ENCODE measurements around the gene SAMD1. TPM values are rescaled to one million over a fixed set of nuclear protein-coding genes. Genes with fewer than 3 reads are reported as not detected.
A peak's percentile ranks its signal among the peaks of the same experiment; 100 is the strongest.

SAMD1 gene
- total RNA-seq, 2 donors from 2014 or later, result 94.2 to 126 TPM

DNA sequence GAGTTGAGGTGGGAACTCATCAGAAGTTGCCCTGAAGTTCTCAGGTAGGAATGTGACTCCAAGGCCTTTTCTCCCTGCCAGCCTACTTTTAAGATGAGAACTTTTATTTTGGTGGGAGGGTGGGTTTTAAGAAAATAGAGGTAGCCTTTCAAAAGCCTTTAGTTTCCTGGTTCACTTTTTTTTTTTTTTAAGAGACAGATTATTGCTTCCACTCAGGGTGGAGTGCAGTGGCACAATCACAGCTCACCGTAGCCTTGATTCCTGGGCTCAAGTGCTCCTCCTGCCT lies 7.9 kb downstream of the SAMD1 start:
- no peaks in the 10 kb centered on the region for H3K4me1 ChIP-seq (ENCODE audit: control insufficient read depth, insufficient read depth, low read length)
- Mint-ChIP-seq H3K9me3 (no peaks in the 10 kb centered on the region), H3K4me3 (peak overlapping the region; percentile 79), H3K4me1 (peaks cover 3% of the 10 kb centered on the region), H3K36me3 (ENCODE audit: low read depth) (peaks cover 8% of the 10 kb centered on the region), H3K27me3 (ENCODE audit: insufficient read depth) (peaks cover 22% of the 10 kb centered on the region), H3K27ac (no peak overlapping the region)
- DNase-seq, result no peak
- H3K36me3 ChIP-seq (ENCODE audit: control insufficient read depth, insufficient read depth, low read length), result peaks cover 7% of the 10 kb centered on the region
- no peak overlapping the region for H3K4me3 ChIP-seq (ENCODE audit: low read length)
- no peak overlapping the region for H3K9ac ChIP-seq (ENCODE audit: extremely low read depth, low read length, poor library complexity, severe bottlenecking)
- no peaks in the 10 kb centered on the region for H3K9me3 ChIP-seq (ENCODE audit: control insufficient read depth, low read length)
- no peaks in the 10 kb centered on the region for H3K27me3 ChIP-seq (ENCODE audit: control insufficient read depth, insufficient read depth, low read length, poor library complexity, severe bottlenecking)
- WGBS, 2 experiments (ENCODE audit: insufficient coverage in 1 of 2, insufficient read length in 1 of 2), result 48 to 56% methylated on average over 1 of the region's 1 CpG
- no peak for TF ChIP-seq CTCF (conservative IDR thresholded peaks at IDR 0.05)
- no peak overlapping the region for H3K27ac ChIP-seq (ENCODE audit: low read depth, low read length)

GRCh38 chr19:14081797-14082674 lies 8.5 kb downstream of the SAMD1 start:
- peak overlapping the region; percentile 79 for H3K4me3 Mint-ChIP-seq
- H3K27me3 Mint-ChIP-seq (ENCODE audit: insufficient read depth), result peaks cover 26% of the 10 kb centered on the region
- no peaks in the 10 kb centered on the region for H3K4me1 ChIP-seq (ENCODE audit: control insufficient read depth, insufficient read depth, low read length)
- no peak for DNase-seq
- H3K36me3 Mint-ChIP-seq (ENCODE audit: low read depth), result peaks cover 5% of the 10 kb centered on the region
- H3K9me3 ChIP-seq (ENCODE audit: control insufficient read depth, low read length), result no peaks in the 10 kb centered on the region
- TF ChIP-seq CTCF (conservative IDR thresholded peaks at IDR 0.05), result no peak
- WGBS, 2 experiments (ENCODE audit: insufficient coverage in 1 of 2, insufficient read length in 1 of 2), result 45 to 79% methylated on average over 9 to 24 of the region's 24 CpGs
- no peaks in the 10 kb centered on the region for H3K9me3 Mint-ChIP-seq
- H3K9ac ChIP-seq (ENCODE audit: extremely low read depth, low read length, poor library complexity, severe bottlenecking), result peak overlapping the region; percentile 45
- peak overlapping the region; percentile 84 for H3K27ac Mint-ChIP-seq
- no peaks in the 10 kb centered on the region for H3K27me3 ChIP-seq (ENCODE audit: control insufficient read depth, insufficient read depth, low read length, poor library complexity, severe bottlenecking)
- H3K36me3 ChIP-seq (ENCODE audit: control insufficient read depth, insufficient read depth, low read length), result peaks cover 4% of the 10 kb centered on the region
- H3K27ac ChIP-seq (ENCODE audit: low read depth, low read length), result peak overlapping the region; percentile 82
- H3K4me3 ChIP-seq (ENCODE audit: low read length), result peak overlapping the region; percentile 96
- H3K4me1 Mint-ChIP-seq, result peaks cover 3% of the 10 kb centered on the region

DNA sequence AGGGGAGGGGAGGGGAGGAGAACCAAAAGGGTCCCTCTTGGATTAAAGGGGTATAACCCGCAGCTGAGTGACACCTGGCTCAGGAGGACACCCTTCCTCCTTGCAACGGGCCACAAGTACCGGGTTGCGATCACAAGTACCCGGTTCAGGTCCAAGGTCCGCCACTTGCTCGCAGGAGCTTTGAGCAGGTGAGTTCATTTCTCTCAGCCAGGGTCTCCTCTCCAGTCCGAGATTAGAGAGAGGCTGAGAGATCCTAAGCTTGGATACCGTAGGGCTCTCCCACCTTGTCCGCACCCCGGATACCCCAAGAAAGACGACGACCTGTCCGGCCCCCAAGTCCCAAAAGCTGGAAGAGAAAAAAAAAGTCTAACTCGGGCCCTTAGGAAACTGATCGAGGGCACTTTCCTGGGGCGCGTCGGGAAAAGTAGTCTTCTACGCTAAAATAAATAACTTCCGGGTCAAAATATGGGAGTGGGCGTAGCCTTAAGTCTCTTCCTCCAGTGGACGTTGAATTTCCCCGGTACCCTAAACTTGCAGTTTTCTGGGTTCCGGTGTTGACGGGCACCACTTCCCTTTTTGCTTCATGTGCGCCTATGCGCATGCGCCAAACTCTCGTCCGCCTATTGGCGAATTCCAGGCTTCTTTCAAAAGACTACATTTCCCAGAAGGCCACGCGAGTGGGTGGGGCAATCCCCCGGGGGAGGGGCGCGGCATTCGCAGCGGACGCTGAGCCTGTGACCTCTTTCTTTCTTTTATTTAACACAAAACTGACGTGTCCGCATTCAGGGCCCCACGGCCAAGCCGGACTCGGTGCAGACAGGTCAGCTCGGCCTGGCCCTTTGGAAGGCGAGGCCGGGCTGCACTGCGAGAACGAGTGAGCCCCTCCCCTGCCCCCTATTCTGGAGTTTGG lies 9.4 kb downstream of the SAMD1 start:
- H3K4me1 Mint-ChIP-seq, result peaks cover 3% of the 10 kb centered on the region
- no peaks in the 10 kb centered on the region for H3K9me3 ChIP-seq (ENCODE audit: control insufficient read depth, low read length)
- H3K27ac Mint-ChIP-seq, result peak overlapping the region; percentile 96
- peak; percentile 99 for DNase-seq
- no peaks in the 10 kb centered on the region for H3K9me3 Mint-ChIP-seq
- H3K36me3 ChIP-seq (ENCODE audit: control insufficient read depth, insufficient read depth, low read length), result no peaks in the 10 kb centered on the region
- peak; percentile 14 for TF ChIP-seq CTCF (conservative IDR thresholded peaks at IDR 0.05)
- peaks cover 30% of the 10 kb centered on the region for H3K27me3 Mint-ChIP-seq (ENCODE audit: insufficient read depth)
- H3K4me1 ChIP-seq (ENCODE audit: control insufficient read depth, insufficient read depth, low read length), result no peaks in the 10 kb centered on the region
- H3K9ac ChIP-seq (ENCODE audit: extremely low read depth, low read length, poor library complexity, severe bottlenecking), result peak overlapping the region; percentile 71
- H3K4me3 Mint-ChIP-seq, result peak overlapping the region; percentile 79
- 2 to 3% methylated on average over 42 to 50 of the region's 50 CpGs for WGBS, 2 experiments (ENCODE audit: insufficient coverage in 1 of 2, insufficient read length in 1 of 2)
- H3K36me3 Mint-ChIP-seq (ENCODE audit: low read depth), result no peaks in the 10 kb centered on the region
- peak overlapping the region; percentile 82 for H3K27ac ChIP-seq (ENCODE audit: low read depth, low read length)
- H3K4me3 ChIP-seq (ENCODE audit: low read length), result peak overlapping the region; percentile 96
- peaks cover under 1% of the 10 kb centered on the region for H3K27me3 ChIP-seq (ENCODE audit: control insufficient read depth, insufficient read depth, low read length, poor library complexity, severe bottlenecking)
